NT2/D1 (cell line): ENCODE measurements around the gene ELOVL3.

Experiments used
- DNase-seq: peaks from one replicate; pipeline ENCODE4 v3.0.0-alpha.2; 2011; ENCODE audit warnings: low read depth, low spot score
- H3K27me3 ChIP-seq: 2 replicates; pipeline ENCODE4 v1.6.0; 2011; ENCODE audit warnings: mild to moderate bottlenecking; ENCODE audit not compliant: insufficient read length, insufficient read depth
- H3K36me3 ChIP-seq: 2 replicates; pipeline ENCODE4 v1.6.1; 2011; ENCODE audit warnings: mild to moderate bottlenecking, low read length, mixed read lengths; ENCODE audit not compliant: insufficient read depth, insufficient read length
- H3K4me1 ChIP-seq: 2 replicates; pipeline ENCODE4 v1.5.1; 2011; ENCODE audit not compliant: insufficient read depth, insufficient read length
- H3K4me3 ChIP-seq: 2 replicates; pipeline ENCODE4 v1.5.1; 2011; ENCODE audit warnings: low read depth; ENCODE audit not compliant: insufficient read length
- H3K9ac ChIP-seq: 2 replicates; pipeline ENCODE4 v1.6.0; 2011; ENCODE audit warnings: low read depth; ENCODE audit not compliant: insufficient read length
- H3K9me3 ChIP-seq: 2 replicates; pipeline ENCODE4 v1.5.1; 2011; ENCODE audit warnings: mild to moderate bottlenecking, low read length; ENCODE audit not compliant: insufficient read depth
- SUZ12 ChIP-seq: IDR thresholded peaks from 2 replicates; pipeline ENCODE4 v1.6.1; 2011; ENCODE audit not compliant: insufficient read length, insufficient read depth; ENCODE audit errors: extremely low read depth
- YY1 ChIP-seq: IDR thresholded peaks from 2 replicates; pipeline ENCODE4 v1.6.1; 2011; ENCODE audit not compliant: insufficient read length, insufficient read depth
- ZNF274 ChIP-seq: IDR thresholded peaks from 2 replicates; pipeline ENCODE4 v1.6.1; 2011; ENCODE audit warnings: mild to moderate bottlenecking, low read depth, low read length

The ELOVL3 gene

DNA sequence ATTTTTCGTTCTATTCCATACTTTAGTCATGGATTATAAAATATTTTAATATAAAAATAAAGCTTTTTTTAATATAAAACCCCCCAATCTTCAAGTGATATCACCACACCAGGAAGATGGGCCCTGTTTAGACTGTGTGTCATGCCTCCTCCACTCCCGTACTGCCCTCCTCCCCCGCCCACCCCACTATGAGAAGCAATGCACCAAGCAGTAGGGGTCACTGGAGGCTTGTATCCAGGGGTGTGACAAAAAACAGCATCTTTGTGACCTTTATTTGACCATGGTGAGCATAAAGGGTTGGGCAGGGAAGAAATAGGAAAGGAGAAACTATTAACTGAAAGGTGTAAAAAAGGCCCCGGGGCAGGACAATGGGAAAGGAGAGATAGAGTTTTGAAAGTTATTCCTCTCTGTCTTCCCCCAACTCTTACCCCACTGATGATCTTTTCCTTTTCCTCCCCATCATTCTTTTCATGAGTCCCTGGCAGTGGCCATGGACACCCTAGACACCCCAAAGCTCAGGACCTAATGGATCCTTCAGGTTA, 11.7 kb downstream of the ELOVL3 start:
- TF ChIP-seq SUZ12 (no peak), YY1 (no peak), ZNF274 (no peak)
- H3K9me3 ChIP-seq: no peaks in the 10 kb centered on the region

DNA sequence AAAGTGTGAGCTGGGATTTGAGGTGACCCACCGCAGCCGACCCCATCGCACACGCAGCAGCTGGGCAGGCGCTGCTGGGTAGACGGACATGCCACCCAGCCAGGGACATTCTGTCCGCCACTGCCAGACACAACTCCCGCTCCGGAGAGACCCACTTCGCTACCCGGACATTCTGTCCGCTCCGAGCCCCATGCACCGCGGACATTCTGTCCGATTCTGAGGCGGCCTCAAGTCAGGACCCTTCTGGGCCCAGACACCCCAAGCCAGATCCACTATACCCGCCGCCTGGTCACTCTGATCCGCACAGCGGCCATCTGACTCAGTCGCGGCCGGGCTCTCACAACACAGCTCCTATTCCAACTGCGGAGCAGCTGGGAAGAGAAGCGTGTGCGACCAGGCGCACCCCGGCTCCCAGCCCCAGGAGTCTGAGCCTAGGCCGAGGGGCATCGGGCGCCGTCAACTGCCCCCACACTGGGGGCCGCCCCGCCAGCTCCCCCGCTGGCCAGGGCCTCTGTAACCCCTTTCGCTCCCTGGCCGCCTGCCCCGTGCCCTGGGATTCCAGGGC, 14.4 kb downstream of the ELOVL3 start:
- no peak overlapping the region for H3K9ac ChIP-seq
- no peaks in the 10 kb centered on the region for H3K36me3 ChIP-seq
- DNase-seq: no peak
- H3K4me1 ChIP-seq: peaks cover 6% of the 10 kb centered on the region
- H3K4me3 ChIP-seq: peak overlapping the region; percentile 36
- no peak for TF ChIP-seq YY1
- TF ChIP-seq ZNF274: no peak
- TF ChIP-seq SUZ12: no peak
- H3K27me3 ChIP-seq: peaks cover 54% of the 10 kb centered on the region
- H3K9me3 ChIP-seq: no peaks in the 10 kb centered on the region

More for the DNA sequence above, 11.7 kb downstream of the ELOVL3 start:
- Histone ChIP-seq H3K9ac (no peak overlapping the region), H3K27me3 (peaks cover 45% of the 10 kb centered on the region), H3K4me1 (peaks cover 13% of the 10 kb centered on the region), H3K36me3 (no peaks in the 10 kb centered on the region), H3K4me3 (no peak overlapping the region)
- DNase-seq: no peak

DNA sequence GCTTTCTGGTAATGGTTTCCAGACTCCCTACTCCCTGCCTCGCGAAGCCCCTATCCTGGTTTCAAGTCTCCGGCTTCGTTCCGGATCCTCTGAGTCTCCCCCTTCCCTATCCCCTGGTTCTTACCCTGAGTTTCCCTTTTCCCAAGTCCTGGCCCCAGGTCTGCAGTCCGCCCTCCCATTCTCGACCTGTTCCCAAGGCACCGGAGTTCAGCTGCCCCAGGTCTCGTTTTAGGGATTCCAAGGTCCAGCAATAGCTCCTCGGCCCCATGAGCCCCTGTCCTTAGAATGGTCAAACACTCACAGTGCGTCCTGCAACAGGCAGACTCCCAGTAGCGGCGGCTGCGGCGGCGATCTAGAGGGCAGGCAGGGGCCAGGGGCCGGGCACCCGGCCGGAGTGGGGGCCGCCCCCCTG, 14.9 kb downstream of the ELOVL3 start:
- no peak for DNase-seq
- no peaks in the 10 kb centered on the region for H3K9me3 ChIP-seq
- no peaks in the 10 kb centered on the region for H3K36me3 ChIP-seq
- H3K4me1 ChIP-seq: peaks cover 2% of the 10 kb centered on the region
- H3K4me3 ChIP-seq: peak overlapping the region; percentile 36
- TF ChIP-seq SUZ12 (no peak), YY1 (no peak)
- H3K27me3 ChIP-seq: peaks cover 54% of the 10 kb centered on the region
- H3K9ac ChIP-seq: peak overlapping the region; percentile 25

GRCh38 chr10:102241444-102242117, 15.5 kb downstream of the ELOVL3 start, which contains the start of gene PITX3:
PITX3 (minus strand) TSS chr10:102241512; CDS start chr10:102232080, 9,432 bp downstream.
- H3K27me3 ChIP-seq: peaks cover 54% of the 10 kb centered on the region
- TF ChIP-seq ZNF274 (no peak), YY1 (no peak), SUZ12 (no peak)
- H3K9me3 ChIP-seq: no peaks in the 10 kb centered on the region
- H3K9ac ChIP-seq: peak within 1 kb of the TSS; percentile 25
- H3K4me1 ChIP-seq: peaks cover 2% of the 10 kb centered on the region
- peak; percentile 78 for DNase-seq
- no peaks in the 10 kb centered on the region for H3K36me3 ChIP-seq
- peak within 1 kb of the TSS; percentile 53 for H3K4me3 ChIP-seq

DNA sequence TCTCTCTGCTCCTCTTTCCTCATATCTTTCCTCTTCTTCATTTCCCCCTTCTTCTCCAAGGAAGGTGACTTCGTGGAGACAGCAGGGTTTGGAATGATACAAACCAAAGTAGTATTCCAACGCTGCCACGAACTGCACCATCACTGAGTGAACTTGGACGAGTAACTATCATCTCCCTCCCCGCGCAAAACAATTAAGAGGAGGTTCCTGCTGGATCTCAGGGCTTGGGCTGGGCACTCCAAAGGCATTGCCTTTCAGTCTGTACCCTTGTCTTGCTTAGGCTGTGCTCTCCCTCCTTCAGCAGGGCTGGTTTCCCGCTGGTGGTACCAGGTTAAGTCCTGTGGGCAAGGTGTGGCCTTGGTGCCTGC, 16.0 kb downstream of the ELOVL3 start:
- Histone ChIP-seq H3K27me3 (peaks cover 54% of the 10 kb centered on the region), H3K36me3 (no peaks in the 10 kb centered on the region), H3K4me3 (no peak overlapping the region), H3K4me1 (peaks cover 2% of the 10 kb centered on the region), H3K9me3 (no peaks in the 10 kb centered on the region), H3K9ac (no peak overlapping the region)
- no peak for TF ChIP-seq SUZ12
- no peak for TF ChIP-seq ZNF274
- TF ChIP-seq YY1: no peak
- no peak for DNase-seq

DNA sequence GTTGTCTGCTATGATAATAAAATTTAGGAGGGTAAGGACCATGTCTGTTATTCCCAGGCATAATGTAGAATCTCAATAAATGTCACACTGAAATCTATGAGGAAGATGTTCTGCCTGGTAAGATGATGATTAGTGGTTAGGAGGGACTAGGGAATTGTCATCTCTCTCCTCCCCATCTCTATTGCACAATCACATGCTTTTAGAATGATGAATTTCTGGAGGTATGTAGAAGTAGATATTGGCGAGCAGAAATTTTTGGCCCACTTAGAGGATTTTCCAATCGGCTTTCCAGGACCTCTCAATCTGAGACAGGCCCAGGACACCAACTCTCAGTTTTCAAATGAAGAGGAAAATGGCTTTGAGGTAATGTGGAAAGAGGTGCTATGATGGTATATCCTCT, 17.2 kb downstream of the ELOVL3 start:
- DNase-seq: no peak
- no peak for TF ChIP-seq YY1
- TF ChIP-seq ZNF274: no peak
- no peak for TF ChIP-seq SUZ12
- H3K27me3 ChIP-seq: peaks cover 49% of the 10 kb centered on the region
- no peaks in the 10 kb centered on the region for H3K9me3 ChIP-seq
- peaks cover 2% of the 10 kb centered on the region for H3K4me1 ChIP-seq
- no peak overlapping the region for H3K9ac ChIP-seq
- H3K4me3 ChIP-seq: no peak overlapping the region
- peaks cover 8% of the 10 kb centered on the region for H3K36me3 ChIP-seq

DNA sequence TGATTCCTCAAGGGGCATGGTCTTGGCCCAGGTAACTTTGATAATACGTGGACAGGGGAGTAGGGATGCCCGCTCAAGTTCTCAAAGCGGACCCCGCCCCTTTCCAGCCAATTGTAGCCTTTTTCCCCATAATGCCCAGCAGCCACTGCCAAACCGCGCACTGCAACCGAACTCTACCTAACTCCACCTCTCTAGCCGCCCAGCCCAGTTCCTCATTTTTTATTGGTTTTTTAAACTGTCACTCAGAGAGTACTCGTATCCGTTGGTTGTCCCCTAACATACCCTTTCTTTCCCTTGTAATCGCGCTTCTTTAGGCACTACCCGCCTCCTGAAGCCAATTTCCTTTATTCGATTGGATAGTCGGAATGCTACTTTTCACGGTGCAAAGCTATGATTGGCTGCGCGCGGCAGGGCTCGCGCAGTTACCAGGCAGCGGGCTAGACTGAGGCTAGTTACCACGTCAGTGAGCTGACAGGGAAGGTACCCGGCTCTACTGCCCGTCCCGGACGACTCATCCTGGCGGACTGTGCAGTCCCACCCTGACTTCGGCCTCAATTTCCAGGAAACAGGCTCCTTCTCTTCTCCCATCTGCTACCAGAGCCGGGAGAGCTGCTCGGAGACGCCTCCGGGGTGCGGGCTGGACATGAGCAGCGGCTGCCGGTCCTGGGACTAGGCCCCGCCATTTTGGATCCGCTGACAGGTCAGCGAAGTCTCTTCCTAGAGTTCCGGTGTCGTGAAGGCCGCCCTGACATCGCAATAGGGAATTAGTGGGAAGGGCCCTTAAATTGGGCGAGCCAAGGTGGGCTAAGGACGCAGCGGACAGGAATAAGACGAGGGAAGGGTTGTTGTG, 19.2 kb downstream of the ELOVL3 start, which contains the start of gene GBF1:
TSS of gene GBF1 (plus strand) at position 451 of the 850 bp plus-strand sequence. CDS start 13,407 bp downstream, outside the sequence.
- no peak for TF ChIP-seq YY1
- no peak for TF ChIP-seq SUZ12
- TF ChIP-seq ZNF274: no peak
- H3K9ac ChIP-seq: peak within 1 kb of the TSS; percentile 85
- peaks cover 30% of the 10 kb centered on the region for H3K27me3 ChIP-seq
- peaks cover 2% of the 10 kb centered on the region for H3K4me1 ChIP-seq
- H3K36me3 ChIP-seq: peaks cover 8% of the 10 kb centered on the region
- peak; percentile 95 for DNase-seq
- H3K9me3 ChIP-seq: no peaks in the 10 kb centered on the region
- peak within 1 kb of the TSS; percentile 79 for H3K4me3 ChIP-seq
